Measurements from ENCODE around the gene OR5M3.

DNA sequence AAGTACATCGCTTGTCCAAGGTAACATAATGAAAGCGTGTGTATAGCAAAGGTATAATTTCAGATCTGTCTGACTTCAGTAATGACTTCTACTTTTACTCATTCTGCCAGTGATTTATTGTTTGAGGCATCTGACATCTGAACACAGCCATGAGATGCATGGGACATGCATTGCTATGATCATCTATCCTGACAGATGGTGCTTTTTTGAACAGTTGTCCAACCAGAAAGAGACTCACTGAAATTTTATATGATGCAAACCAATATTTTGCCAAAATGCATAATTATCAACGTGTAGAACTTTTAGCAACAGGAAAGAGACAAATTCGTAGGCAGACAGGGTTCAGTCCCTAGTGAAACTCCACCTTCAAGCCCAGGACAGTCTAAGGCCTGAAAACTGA is 19.6 kb downstream of the OR5M3 start:
- TF ChIP-seq BACH2 (CRISPR knock-in tag; IDR thresholded peaks at IDR 0.05; ENCODE audit: borderline replicate concordance), result no peak
- no peak for TF ChIP-seq ZNF565 (CRISPR knock-in tag; conservative IDR thresholded peaks at IDR 0.05; ENCODE audit: low read depth)
- no peak for TF ChIP-seq ZNF8 (CRISPR knock-in tag; IDR thresholded peaks at IDR 0.05)
- no peak for TF ChIP-seq ARNTL (CRISPR knock-in tag; IDR thresholded peaks at IDR 0.05; ENCODE audit: borderline replicate concordance, low read depth)
- TF ChIP-seq PATZ1 (CRISPR knock-in tag; IDR thresholded peaks at IDR 0.05; ENCODE audit: borderline replicate concordance), result no peak
- TF ChIP-seq, protein P1, sequence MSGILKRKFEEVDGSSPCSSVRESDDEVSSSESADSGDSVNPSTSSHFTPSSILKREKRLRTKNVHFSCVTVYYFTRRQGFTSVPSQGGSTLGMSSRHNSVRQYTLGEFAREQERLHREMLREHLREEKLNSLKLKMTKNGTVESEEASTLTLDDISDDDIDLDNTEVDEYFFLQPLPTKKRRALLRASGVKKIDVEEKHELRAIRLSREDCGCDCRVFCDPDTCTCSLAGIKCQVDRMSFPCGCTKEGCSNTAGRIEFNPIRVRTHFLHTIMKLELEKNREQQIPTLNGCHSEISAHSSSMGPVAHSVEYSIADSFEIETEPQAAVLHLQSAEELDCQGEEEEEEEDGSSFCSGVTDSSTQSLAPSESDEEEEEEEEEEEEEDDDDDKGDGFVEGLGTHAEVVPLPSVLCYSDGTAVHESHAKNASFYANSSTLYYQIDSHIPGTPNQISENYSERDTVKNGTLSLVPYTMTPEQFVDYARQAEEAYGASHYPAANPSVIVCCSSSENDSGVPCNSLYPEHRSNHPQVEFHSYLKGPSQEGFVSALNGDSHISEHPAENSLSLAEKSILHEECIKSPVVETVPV (CRISPR knock-in tag; IDR thresholded peaks at IDR 0.05), result no peak
- TF ChIP-seq, protein P2, sequence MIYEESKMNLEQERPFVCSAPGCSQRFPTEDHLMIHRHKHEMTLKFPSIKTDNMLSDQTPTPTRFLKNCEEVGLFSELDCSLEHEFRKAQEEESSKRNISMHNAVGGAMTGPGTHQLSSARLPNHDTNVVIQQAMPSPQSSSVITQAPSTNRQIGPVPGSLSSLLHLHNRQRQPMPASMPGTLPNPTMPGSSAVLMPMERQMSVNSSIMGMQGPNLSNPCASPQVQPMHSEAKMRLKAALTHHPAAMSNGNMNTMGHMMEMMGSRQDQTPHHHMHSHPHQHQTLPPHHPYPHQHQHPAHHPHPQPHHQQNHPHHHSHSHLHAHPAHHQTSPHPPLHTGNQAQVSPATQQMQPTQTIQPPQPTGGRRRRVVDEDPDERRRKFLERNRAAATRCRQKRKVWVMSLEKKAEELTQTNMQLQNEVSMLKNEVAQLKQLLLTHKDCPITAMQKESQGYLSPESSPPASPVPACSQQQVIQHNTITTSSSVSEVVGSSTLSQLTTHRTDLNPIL (CRISPR knock-in tag; IDR thresholded peaks at IDR 0.05; ENCODE audit: low read depth), result no peak
- TF ChIP-seq PPARA (CRISPR knock-in tag; IDR thresholded peaks at IDR 0.05; ENCODE audit: borderline replicate concordance), result no peak
- TF ChIP-seq ZC3H10 (CRISPR knock-in tag; IDR thresholded peaks at IDR 0.05), result no peak
- TF ChIP-seq ZFP30 (CRISPR knock-in tag; IDR thresholded peaks at IDR 0.05), result no peak
